ENCODE data around the gene OR56A4.
"Not testable (repeated sequence)": the region's sequence is repeated elsewhere in the genome, so short reads cannot be mapped to it uniquely, and the experiment has no call there.

The OR56A4 gene

GRCh38 chr11:5968394-5968793, 38.4 kb downstream of the OR56A4 start, which contains the start of gene OR56A5:
TSS of gene OR56A5 (minus strand) at chr11:5968494. CDS start at chr11:5968494, 0 bp downstream.
- ChIA-PET POLR2A (no interaction called here), CTCF (no interaction called here)
- no peak for DNase-seq (ENCODE audit: extremely low spot score)
- no peak for TF ChIP-seq BHLHE40 (IDR thresholded peaks at IDR 0.05; ENCODE audit: borderline replicate concordance)
- no peak for TF ChIP-seq ZNF384 (IDR thresholded peaks at IDR 0.05)
- no peak for TF ChIP-seq FOXA1 (IDR thresholded peaks at IDR 0.05)
- TF ChIP-seq NFRKB (IDR thresholded peaks at IDR 0.05): no peak
- no peak for TF ChIP-seq ELF4 (IDR thresholded peaks at IDR 0.05)
- TF ChIP-seq TARDBP (IDR thresholded peaks at IDR 0.05): no peak
- no peak for TF ChIP-seq L3MBTL2 (conservative IDR thresholded peaks at IDR 0.05)
- no peak for TF ChIP-seq FOXM1 (IDR thresholded peaks at IDR 0.05; ENCODE audit: borderline replicate concordance)

DNA sequence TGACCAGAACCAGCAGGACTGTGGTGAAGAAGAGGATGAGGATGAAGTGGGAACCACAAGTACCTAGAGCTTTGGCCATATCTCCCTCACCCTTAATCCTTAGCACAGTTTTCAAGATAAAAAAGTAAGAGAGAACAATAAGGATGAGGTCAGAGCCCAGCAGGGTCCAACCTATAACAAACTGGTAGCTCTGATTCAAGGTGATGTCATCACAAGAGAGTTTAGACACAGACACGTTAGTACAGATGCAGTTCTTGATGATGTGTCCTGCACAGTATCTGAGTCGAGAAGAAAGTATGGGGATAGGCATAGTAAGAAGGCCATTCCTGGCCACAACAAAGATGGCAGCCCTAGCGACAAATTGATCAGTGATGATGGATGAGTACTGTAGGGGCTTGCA, 39.0 kb downstream of the OR56A4 start:
- POLR2A ChIA-PET: no interaction called here
- no peak for TF ChIP-seq CTBP1 (IDR thresholded peaks at IDR 0.05; ENCODE audit: borderline replicate concordance)
- TF ChIP-seq FOXM1 (IDR thresholded peaks at IDR 0.05; ENCODE audit: borderline replicate concordance): no peak
- no peak for TF ChIP-seq L3MBTL2 (conservative IDR thresholded peaks at IDR 0.05)
- no peak for TF ChIP-seq LEF1 (IDR thresholded peaks at IDR 0.05; ENCODE audit: borderline replicate concordance)
- TF ChIP-seq BHLHE40 (IDR thresholded peaks at IDR 0.05; ENCODE audit: borderline replicate concordance): no peak
- TF ChIP-seq, protein P1, sequence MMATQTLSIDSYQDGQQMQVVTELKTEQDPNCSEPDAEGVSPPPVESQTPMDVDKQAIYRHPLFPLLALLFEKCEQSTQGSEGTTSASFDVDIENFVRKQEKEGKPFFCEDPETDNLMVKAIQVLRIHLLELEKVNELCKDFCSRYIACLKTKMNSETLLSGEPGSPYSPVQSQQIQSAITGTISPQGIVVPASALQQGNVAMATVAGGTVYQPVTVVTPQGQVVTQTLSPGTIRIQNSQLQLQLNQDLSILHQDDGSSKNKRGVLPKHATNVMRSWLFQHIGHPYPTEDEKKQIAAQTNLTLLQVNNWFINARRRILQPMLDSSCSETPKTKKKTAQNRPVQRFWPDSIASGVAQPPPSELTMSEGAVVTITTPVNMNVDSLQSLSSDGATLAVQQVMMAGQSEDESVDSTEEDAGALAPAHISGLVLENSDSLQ (IDR thresholded peaks at IDR 0.05): no peak
- no peak for TF ChIP-seq FOXA1 (IDR thresholded peaks at IDR 0.05)
- DNase-seq (ENCODE audit: extremely low spot score): no peak
- CTCF ChIA-PET: no interaction called here

- no peak for TF ChIP-seq NFRKB (IDR thresholded peaks at IDR 0.05)
- no peak for DNase-seq (ENCODE audit: extremely low spot score)
- ChIA-PET POLR2A (no interaction called here), CTCF (interaction anchor here (0.7 kb wide), 1 partner anchor 98 kb away, joined by 3 read pairs; no protein-coding TSS in a partner anchor)
Observed at GRCh38 chr11:5966958-5967357, 39.8 kb downstream of the OR56A4 start.

GRCh38 chr11:5960704-5961320, 45.9 kb downstream of the OR56A4 start:
- POLR2A ChIA-PET; CTCF ChIA-PET; DNase-seq (ENCODE audit: extremely low spot score): not testable (repeated sequence)

- ChIA-PET CTCF (no interaction called here), POLR2A (no interaction called here)
- TF ChIP-seq SUZ12 (IDR thresholded peaks at IDR 0.05) (no peak), NFRKB (IDR thresholded peaks at IDR 0.05) (no peak), ELF4 (IDR thresholded peaks at IDR 0.05) (no peak), FOXA1 (IDR thresholded peaks at IDR 0.05) (no peak), LEF1 (IDR thresholded peaks at IDR 0.05; ENCODE audit: borderline replicate concordance) (no peak), FOXK2 (IDR thresholded peaks at IDR 0.05) (no peak), BHLHE40 (IDR thresholded peaks at IDR 0.05; ENCODE audit: borderline replicate concordance) (no peak), TARDBP (IDR thresholded peaks at IDR 0.05) (no peak), FOXM1 (IDR thresholded peaks at IDR 0.05; ENCODE audit: borderline replicate concordance) (no peak), CTBP1 (IDR thresholded peaks at IDR 0.05; ENCODE audit: borderline replicate concordance) (no peak), SP1 (IDR thresholded peaks at IDR 0.05) (no peak), ARNT (IDR thresholded peaks at IDR 0.05) (no peak), ZNF384 (IDR thresholded peaks at IDR 0.05) (no peak), HDGF (IDR thresholded peaks at IDR 0.05; ENCODE audit: borderline replicate concordance) (no peak), L3MBTL2 (conservative IDR thresholded peaks at IDR 0.05) (no peak)
- TF ChIP-seq, protein P1 (IDR thresholded peaks at IDR 0.05): no peak
- DNase-seq (ENCODE audit: extremely low spot score): no peak
Observed at GRCh38 chr11:5955586-5955985, 51.2 kb downstream of the OR56A4 start.
